ENCODE data around the gene MFF.
A peak's percentile ranks its signal among the peaks of the same experiment; 100 is the strongest.

The MFF gene

GRCh38 chr2:227366769-227367426, 41.8 kb downstream of the MFF start:
- peak; percentile 95 for DNase-seq (ENCODE audit: low read depth)
- H3K4me3 ChIP-seq (ENCODE audit: low read depth, low read length): no peak overlapping the region
- TF ChIP-seq CTCF (conservative IDR thresholded peaks at IDR 0.05; ENCODE audit: low read depth, low read length): no peak

GRCh38 chr2:227367427-227367795, 42.4 kb downstream of the MFF start:
- no peak for DNase-seq (ENCODE audit: low read depth)
- H3K4me3 ChIP-seq (ENCODE audit: low read depth, low read length): no peak overlapping the region
- TF ChIP-seq CTCF (conservative IDR thresholded peaks at IDR 0.05; ENCODE audit: low read depth, low read length): no peak

GRCh38 chr2:227368574-227368973, 43.5 kb downstream of the MFF start:
- no peak for TF ChIP-seq CTCF (conservative IDR thresholded peaks at IDR 0.05; ENCODE audit: low read depth, low read length)
- DNase-seq (ENCODE audit: low read depth): no peak
- no peak overlapping the region for H3K4me3 ChIP-seq (ENCODE audit: low read depth, low read length)

GRCh38 chr2:227370092-227370491, 45.0 kb downstream of the MFF start:
- H3K4me3 ChIP-seq (ENCODE audit: low read depth, low read length): no peak overlapping the region
- DNase-seq (ENCODE audit: low read depth): no peak
- TF ChIP-seq CTCF (conservative IDR thresholded peaks at IDR 0.05; ENCODE audit: low read depth, low read length): no peak

GRCh38 chr2:227370791-227371312, 45.8 kb downstream of the MFF start:
- TF ChIP-seq CTCF (conservative IDR thresholded peaks at IDR 0.05; ENCODE audit: low read depth, low read length): no peak
- peak overlapping the region; percentile 14 for H3K4me3 ChIP-seq (ENCODE audit: low read depth, low read length)
- DNase-seq (ENCODE audit: low read depth): peak; percentile 88

GRCh38 chr2:227373389-227373788, 48.3 kb downstream of the MFF start:
- no peak overlapping the region for H3K4me3 ChIP-seq (ENCODE audit: low read depth, low read length)
- TF ChIP-seq CTCF (conservative IDR thresholded peaks at IDR 0.05; ENCODE audit: low read depth, low read length): no peak

GRCh38 chr2:227374158-227374557, 49.1 kb downstream of the MFF start:
- no peak overlapping the region for H3K4me3 ChIP-seq (ENCODE audit: low read depth, low read length)
- TF ChIP-seq CTCF (conservative IDR thresholded peaks at IDR 0.05; ENCODE audit: low read depth, low read length): no peak
- peak; percentile 55 for DNase-seq (ENCODE audit: low read depth)

More at GRCh38 chr2:227373389-227373788, 48.3 kb downstream of the MFF start:
- DNase-seq (ENCODE audit: low read depth): no peak
